H1 (cell line): ENCODE results near the gene GREB1L.
"Not testable (repeated sequence)": the region's sequence is repeated elsewhere in the genome, so short reads cannot be mapped to it uniquely, and the experiment has no call there.

Source experiments
- CEBPB ChIP-seq: IDR thresholded peaks from 2 replicates; pipeline ENCODE4 v1.6.1; 2012; ENCODE audit warnings: low read depth, low read length
- CREB1 ChIP-seq: IDR thresholded peaks from 2 replicates; pipeline ENCODE4 v1.6.1; 2012; ENCODE audit warnings: inconsistent platforms
- CTCF ChIP-seq, 3 experiments: IDR thresholded peaks; 1 replicate in 2 of 3; 2 replicates in 1 of 3; pipeline versions ENCODE4 v1.5.1 to v1.6.1; 2011; ENCODE audit warnings: low read length in 3 of 3, mild to moderate bottlenecking in 3 of 3, inconsistent platforms in 2 of 3, low read depth in 1 of 3, moderate library complexity in 1 of 3; ENCODE audit not compliant: insufficient read depth in 1 of 3; ENCODE audit errors: control extremely low read depth in 1 of 3
- EP300 ChIP-seq, 2 experiments: IDR thresholded peaks; 1 replicate in 1 of 2; 2 replicates in 1 of 2; pipeline ENCODE4 v1.6.1; 2011 to 2012; ENCODE audit warnings: low read depth in 2 of 2, low read length in 2 of 2, mild to moderate bottlenecking in 2 of 2, borderline replicate concordance in 1 of 2, inconsistent platforms in 1 of 2, moderate library complexity in 1 of 2
- EZH2 ChIP-seq: fragments of 200-600 bp; sonication (generic); IDR thresholded peaks from 2 replicates; pipeline ENCODE4 v1.7.1; 2012; ENCODE audit warnings: low read depth, mild to moderate bottlenecking, moderate library complexity, low read length, inconsistent platforms; ENCODE audit not compliant: severe bottlenecking
- JUN ChIP-seq: IDR thresholded peaks from 2 replicates; pipeline ENCODE4 v1.6.1; 2011; ENCODE audit warnings: low read depth, mild to moderate bottlenecking, improper control_type of control experiment, low read length
- JUND ChIP-seq: IDR thresholded peaks from 2 replicates; pipeline ENCODE4 v1.6.1; 2011; ENCODE audit warnings: mild to moderate bottlenecking, improper control_type of control experiment, low read length
- POLR2A ChIP-seq, 2 experiments: IDR thresholded peaks; 1 replicate in 1 of 2; 2 replicates in 1 of 2; pipeline ENCODE4 v1.6.1; 2011; ENCODE audit warnings: low read depth in 2 of 2, low read length in 2 of 2, mild to moderate bottlenecking in 2 of 2; ENCODE audit errors: control extremely low read depth in 1 of 2
- SIN3A ChIP-seq, 2 experiments: IDR thresholded peaks in 1 of 2; conservative IDR thresholded peaks in 1 of 2; 2 replicates each; pipeline ENCODE4 v1.6.1; 2011 to 2012; ENCODE audit warnings: low read length in 2 of 2, improper control_type of control experiment in 1 of 2, low read depth in 1 of 2, mild to moderate bottlenecking in 1 of 2
- SP1 ChIP-seq: IDR thresholded peaks from 2 replicates; pipeline ENCODE4 v1.6.1; 2011; ENCODE audit warnings: low read depth, low read length
- SUZ12 ChIP-seq: fragments of 200-600 bp; sonication (generic); IDR thresholded peaks from 2 replicates; pipeline ENCODE4 v1.6.1; 2012; ENCODE audit warnings: mild to moderate bottlenecking, inconsistent platforms, low read length, moderate library complexity, mixed read lengths
- TBP ChIP-seq: IDR thresholded peaks from 2 replicates; pipeline ENCODE4 v1.6.1; 2011; ENCODE audit warnings: low read depth, low read length, improper control_type of control experiment
- TF ChIP-seq, protein P1 (sequence below): IDR thresholded peaks from 2 replicates; pipeline ENCODE4 v1.6.1; 2011; ENCODE audit warnings: low read length, improper control_type of control experiment

DNA sequence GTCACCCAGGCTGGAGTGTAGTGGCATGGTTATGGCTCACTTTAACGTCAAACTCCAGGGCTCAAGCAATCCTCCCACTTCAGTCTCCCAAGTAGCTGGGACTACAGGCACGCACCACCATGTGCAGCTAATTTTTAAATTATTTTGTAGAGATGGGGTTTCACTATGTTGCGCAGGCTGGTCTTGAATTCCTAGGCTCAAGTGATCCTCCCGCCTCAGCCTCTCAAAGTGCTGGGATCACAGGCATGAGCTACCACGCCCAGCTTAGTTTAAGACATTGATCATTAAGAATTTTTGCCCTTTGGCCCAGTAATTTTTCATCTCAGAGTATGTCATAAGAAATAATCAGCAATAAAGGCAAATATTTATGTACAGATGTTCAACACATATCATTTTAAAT, 73.1 kb downstream of the GREB1L start:
- TF ChIP-seq SIN3A (conservative IDR thresholded peaks at IDR 0.05 in 1 of 2, IDR thresholded peaks at IDR 0.05 in 1 of 2; ENCODE audit: low read depth in 1 of 2, low read length in 2 of 2); EP300 (IDR thresholded peaks at IDR 0.05; ENCODE audit: borderline replicate concordance in 1 of 2, low read depth in 2 of 2, low read length in 2 of 2); JUN; POLR2A (IDR thresholded peaks at IDR 0.05; ENCODE audit: control extremely low read depth in 1 of 2, low read depth in 2 of 2, low read length in 2 of 2); CEBPB; CTCF (IDR thresholded peaks at IDR 0.05; ENCODE audit: control extremely low read depth in 1 of 3, insufficient read depth in 1 of 3, low read depth in 1 of 3, low read length in 3 of 3); SUZ12; JUND; SP1; TBP; EZH2; CREB1: not testable (repeated sequence)
- TF ChIP-seq, protein P1, sequence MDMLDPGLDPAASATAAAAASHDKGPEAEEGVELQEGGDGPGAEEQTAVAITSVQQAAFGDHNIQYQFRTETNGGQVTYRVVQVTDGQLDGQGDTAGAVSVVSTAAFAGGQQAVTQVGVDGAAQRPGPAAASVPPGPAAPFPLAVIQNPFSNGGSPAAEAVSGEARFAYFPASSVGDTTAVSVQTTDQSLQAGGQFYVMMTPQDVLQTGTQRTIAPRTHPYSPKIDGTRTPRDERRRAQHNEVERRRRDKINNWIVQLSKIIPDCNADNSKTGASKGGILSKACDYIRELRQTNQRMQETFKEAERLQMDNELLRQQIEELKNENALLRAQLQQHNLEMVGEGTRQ = not testable (repeated sequence)
